Uterus (tissue), 2 donors: ENCODE results near the gene RNF13.

Experiments
- POLR2A ChIP-seq, 2 donors: fragments of 450-650 bp; IDR thresholded peaks; one replicate each; pipeline ENCODE4 v1.6.1; 2016; ENCODE audit warnings: antibody characterized with exemption in 2 of 2, mild to moderate bottlenecking in 1 of 2, moderate library complexity in 1 of 2
- TF ChIP-seq, protein P1 (sequence below), 4 experiments: fragments of 200-600 bp in 2 of 4; fragments of 450-650 bp in 2 of 4; sonication (generic) in 2 of 4; IDR thresholded peaks; one replicate each; pipeline ENCODE4 v1.5.1; 2016 to 2019; ENCODE audit warnings: antibody characterized with exemption in 4 of 4, mild to moderate bottlenecking in 2 of 4, moderate library complexity in 1 of 4

DNA sequence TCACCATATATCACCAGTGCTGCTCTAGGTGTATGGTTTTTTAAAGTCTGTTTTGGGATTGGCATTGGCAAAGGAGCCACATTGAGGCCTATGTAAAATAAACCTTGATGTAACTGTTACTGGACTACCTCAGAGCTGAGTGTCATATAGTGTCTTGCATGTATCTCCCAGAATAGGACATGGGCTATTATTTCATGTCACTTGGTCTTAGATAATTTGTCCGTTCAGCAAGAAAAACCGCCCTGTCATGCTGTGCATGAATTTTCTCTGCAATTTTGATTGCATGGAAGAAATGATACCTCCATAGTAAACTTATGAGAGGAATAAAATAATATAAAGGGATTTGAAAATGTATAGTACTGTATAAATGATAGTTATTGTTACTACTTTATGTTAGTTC is 59.6 kb downstream of the RNF13 start:
- TF ChIP-seq, protein P1, sequence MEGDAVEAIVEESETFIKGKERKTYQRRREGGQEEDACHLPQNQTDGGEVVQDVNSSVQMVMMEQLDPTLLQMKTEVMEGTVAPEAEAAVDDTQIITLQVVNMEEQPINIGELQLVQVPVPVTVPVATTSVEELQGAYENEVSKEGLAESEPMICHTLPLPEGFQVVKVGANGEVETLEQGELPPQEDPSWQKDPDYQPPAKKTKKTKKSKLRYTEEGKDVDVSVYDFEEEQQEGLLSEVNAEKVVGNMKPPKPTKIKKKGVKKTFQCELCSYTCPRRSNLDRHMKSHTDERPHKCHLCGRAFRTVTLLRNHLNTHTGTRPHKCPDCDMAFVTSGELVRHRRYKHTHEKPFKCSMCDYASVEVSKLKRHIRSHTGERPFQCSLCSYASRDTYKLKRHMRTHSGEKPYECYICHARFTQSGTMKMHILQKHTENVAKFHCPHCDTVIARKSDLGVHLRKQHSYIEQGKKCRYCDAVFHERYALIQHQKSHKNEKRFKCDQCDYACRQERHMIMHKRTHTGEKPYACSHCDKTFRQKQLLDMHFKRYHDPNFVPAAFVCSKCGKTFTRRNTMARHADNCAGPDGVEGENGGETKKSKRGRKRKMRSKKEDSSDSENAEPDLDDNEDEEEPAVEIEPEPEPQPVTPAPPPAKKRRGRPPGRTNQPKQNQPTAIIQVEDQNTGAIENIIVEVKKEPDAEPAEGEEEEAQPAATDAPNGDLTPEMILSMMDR (IDR thresholded peaks at IDR 0.05), result no peak
- TF ChIP-seq POLR2A (IDR thresholded peaks at IDR 0.05), result no peak
